Astrocyte of the spinal cord (primary cell): ENCODE data around the gene MTAP.
A peak's percentile ranks its signal among the peaks of the same experiment; 100 is the strongest.
"Not testable (repeated sequence)": the region's sequence is repeated elsewhere in the genome, so short reads cannot be mapped to it uniquely, and the experiment has no call there.

ENCODE experiments used
- DNase-seq: peaks from one replicate; pipeline ENCODE4 v3.0.0; 2011; ENCODE audit warnings: low read depth, low spot score
- H3K4me3 ChIP-seq: 2 replicates; pipeline ENCODE4 v1.5.1; 2011; ENCODE audit warnings: low read depth, mild to moderate bottlenecking, low read length, moderate library complexity
- CTCF ChIP-seq: IDR thresholded peaks from 2 replicates; pipeline ENCODE4 v1.5.1; 2012; ENCODE audit warnings: low read depth, mild to moderate bottlenecking, low read length, inconsistent platforms
- in situ Hi-C: cut with HindIII; loops from 2 replicates; pipeline ENCODE4 v1.10.0; 2017; ENCODE audit warnings: low sequenced_read_pairs

MTAP gene

GRCh38 chr9:21943464-21943863 lies 141.0 kb downstream of the MTAP start:
- no peak for TF ChIP-seq CTCF
- no peak for DNase-seq
- no peak overlapping the region for H3K4me3 ChIP-seq
- in situ Hi-C loops: no loop called here

- in situ Hi-C loops: no loop called here
- H3K4me3 ChIP-seq: no peak overlapping the region
- DNase-seq: no peak
- no peak for TF ChIP-seq CTCF
Measured at GRCh38 chr9:21945606-21946005, 143.2 kb downstream of the MTAP start.

DNA sequence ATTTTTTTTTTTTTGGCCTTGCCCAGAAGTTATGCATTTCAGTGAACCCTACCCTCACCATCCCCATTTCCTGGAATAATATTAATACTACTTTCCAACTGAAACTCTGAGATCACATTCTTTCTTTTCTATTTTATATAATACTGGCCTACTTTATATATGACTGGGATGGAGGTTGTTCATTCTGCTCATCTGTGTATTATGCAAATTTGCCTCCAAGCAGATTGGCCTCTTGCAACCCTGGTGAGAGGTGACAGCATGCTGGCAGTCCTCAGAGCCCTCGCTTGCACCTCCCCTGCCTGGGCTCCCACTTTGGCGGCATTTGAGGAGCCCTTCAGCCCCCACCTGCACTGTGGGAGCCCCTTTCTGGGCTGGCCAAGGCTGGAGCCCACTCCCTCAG lies 156.4 kb downstream of the MTAP start:
- TF ChIP-seq CTCF: no peak
- DNase-seq: no peak
- H3K4me3 ChIP-seq: no peak overlapping the region
- in situ Hi-C loops: no loop called here

DNA sequence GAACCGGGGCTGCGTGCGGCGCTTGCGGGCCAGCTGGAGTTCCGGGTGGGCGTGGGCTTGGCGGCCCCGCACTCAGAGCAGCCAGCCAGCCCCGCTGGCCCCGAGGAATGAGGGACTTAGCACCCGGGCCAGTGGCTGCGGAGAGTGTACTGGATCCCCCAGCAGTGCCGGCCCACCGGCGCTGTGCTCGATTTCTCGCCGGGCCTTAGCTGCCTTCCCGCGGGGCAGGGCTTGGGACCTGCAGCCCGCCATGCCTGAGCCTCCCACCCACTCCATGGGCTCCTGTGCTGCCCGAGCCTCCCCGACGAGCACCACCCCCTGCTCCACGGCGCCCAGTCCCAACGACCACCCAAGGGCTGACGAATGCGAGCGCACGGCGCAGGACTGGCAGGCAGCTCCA lies 156.8 kb downstream of the MTAP start:
- in situ Hi-C loops, H3K4me3 ChIP-seq, DNase-seq: not testable (repeated sequence)

DNA sequence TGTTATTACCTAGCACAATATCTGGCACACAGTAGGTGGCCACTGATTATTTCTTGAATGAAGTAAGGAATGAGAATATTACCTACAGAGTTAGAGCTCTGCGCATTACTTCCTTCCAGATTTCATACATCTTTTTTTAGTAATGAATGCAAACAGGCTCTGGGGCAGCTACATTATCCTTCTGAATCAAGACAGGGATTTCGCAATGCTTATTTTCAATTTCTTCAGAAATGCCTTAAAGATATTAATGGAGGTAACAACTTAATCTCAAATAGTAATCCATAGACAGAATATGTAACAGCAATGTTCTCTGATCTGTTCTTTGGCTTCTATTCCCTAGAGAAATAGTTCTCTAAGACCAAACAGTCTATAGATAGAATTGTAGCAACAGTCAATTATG lies 159.1 kb downstream of the MTAP start:
- DNase-seq: no peak
- no peak overlapping the region for H3K4me3 ChIP-seq
- in situ Hi-C loops: no loop called here
- TF ChIP-seq CTCF: no peak

- DNase-seq: peak; percentile 61
- no peak for TF ChIP-seq CTCF
- H3K4me3 ChIP-seq: peak overlapping the region; percentile 33
- in situ Hi-C loops: no loop called here
Measured at GRCh38 chr9:21964925-21965385, 162.5 kb downstream of the MTAP start.

GRCh38 chr9:21965401-21965951 lies 163.0 kb downstream of the MTAP start:
- TF ChIP-seq CTCF: peak; percentile 80
- in situ Hi-C loops: no loop called here
- peak overlapping the region; percentile 33 for H3K4me3 ChIP-seq
- DNase-seq: peak; percentile 79
